ENCODE results near the gene PLOD2. TPM values are rescaled to one million over a fixed set of nuclear protein-coding genes. Genes with fewer than 3 reads are reported as not detected.

PLOD2 gene
- total and polyA plus RNA-seq, 2 donors: 24.0 to 114 TPM

Other genes with a start within 250 kb of the PLOD2 start
- 94.3 TPM for gene PLSCR4, start 89.9 kb upstream of the PLOD2 start, total RNA-seq
- gene PLSCR4, start 89.9 kb upstream of the PLOD2 start, polyA plus RNA-seq: 45.2 TPM